Activated naive CD4-positive, alpha-beta T cell treated with anti-CD3 and anti-CD28 coated beads, Interleukin-2, amount 10 ng/mL, durations not matched to agents 7 days and 5 days (primary cell): ENCODE results near the gene COX4I1.

Experiments used
- CTCF ChIA-PET: fragments of 350-600 bp; sonication (Branson Sonifier 250); formaldehyde crosslinking; loops from one replicate; lab custom pipeline; 2021; ENCODE audit warnings: antibody characterized with exemption; lab: Charles Lee
- DNase-seq: peaks from one replicate; pipeline ENCODE4 v3.0.0-alpha.2; 2020
- H3K27ac Mint-ChIP-seq: one replicate; pipeline ENCODE4 v1.8.0; 2021; ENCODE audit warnings: mild to moderate bottlenecking, moderate library complexity, mixed read lengths
- H3K27me3 Mint-ChIP-seq: one replicate; pipeline ENCODE4 v1.8.0; 2021; ENCODE audit warnings: mild to moderate bottlenecking, mixed read lengths
- H3K36me3 Mint-ChIP-seq: one replicate; pipeline ENCODE4 v1.8.0; 2021; ENCODE audit warnings: mixed read lengths
- H3K4me1 Mint-ChIP-seq: one replicate; pipeline ENCODE4 v1.8.0; 2021; ENCODE audit warnings: mixed read lengths
- H3K4me3 Mint-ChIP-seq: one replicate; pipeline ENCODE4 v1.8.0; 2021; ENCODE audit warnings: mild to moderate bottlenecking, moderate library complexity, mixed read lengths
- H3K9me3 Mint-ChIP-seq: one replicate; pipeline ENCODE4 v1.8.0; 2021; ENCODE audit warnings: mixed read lengths

The COX4I1 gene

DNA sequence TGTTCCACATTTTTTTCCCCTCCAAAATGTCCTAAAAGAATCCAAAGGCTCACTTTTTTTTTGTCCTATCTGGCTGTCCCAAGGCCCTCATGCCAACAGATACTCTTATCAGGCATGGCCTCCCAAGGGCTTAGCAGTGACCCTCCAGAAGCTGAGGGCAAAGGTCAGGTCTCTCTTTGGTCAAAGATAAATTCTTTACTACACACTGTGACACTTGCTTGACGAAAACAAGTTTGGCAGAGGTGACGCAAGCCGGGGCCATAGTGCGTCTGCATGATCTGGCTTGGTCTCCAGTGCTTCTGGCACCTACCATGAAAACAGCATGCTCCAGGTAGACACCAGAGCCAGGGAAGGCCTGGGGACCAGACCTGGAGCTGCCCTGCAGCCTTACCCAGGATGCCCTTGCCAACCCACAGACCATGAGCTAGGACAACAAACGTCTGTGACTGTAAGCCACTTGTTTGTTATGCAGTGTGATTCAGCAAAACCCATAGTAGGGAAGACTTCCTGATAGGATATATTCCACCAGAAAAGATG is 50.9 kb downstream of the COX4I1 start:
- Mint-ChIP-seq H3K36me3 (no peaks in the 10 kb centered on the region), H3K27me3 (peaks cover 47% of the 10 kb centered on the region), H3K27ac (no peak overlapping the region), H3K4me1 (no peaks in the 10 kb centered on the region), H3K9me3 (no peaks in the 10 kb centered on the region), H3K4me3 (no peak overlapping the region)
- no peak for DNase-seq
- CTCF ChIA-PET: no interaction called here

GRCh38 chr16:85851034-85851785 is 51.7 kb downstream of the COX4I1 start:
- Mint-ChIP-seq H3K4me3 (no peak overlapping the region), H3K27me3 (peaks cover 55% of the 10 kb centered on the region), H3K36me3 (no peaks in the 10 kb centered on the region), H3K9me3 (no peaks in the 10 kb centered on the region), H3K4me1 (no peaks in the 10 kb centered on the region), H3K27ac (no peak overlapping the region)
- no peak for DNase-seq
- CTCF ChIA-PET: no interaction called here

DNA sequence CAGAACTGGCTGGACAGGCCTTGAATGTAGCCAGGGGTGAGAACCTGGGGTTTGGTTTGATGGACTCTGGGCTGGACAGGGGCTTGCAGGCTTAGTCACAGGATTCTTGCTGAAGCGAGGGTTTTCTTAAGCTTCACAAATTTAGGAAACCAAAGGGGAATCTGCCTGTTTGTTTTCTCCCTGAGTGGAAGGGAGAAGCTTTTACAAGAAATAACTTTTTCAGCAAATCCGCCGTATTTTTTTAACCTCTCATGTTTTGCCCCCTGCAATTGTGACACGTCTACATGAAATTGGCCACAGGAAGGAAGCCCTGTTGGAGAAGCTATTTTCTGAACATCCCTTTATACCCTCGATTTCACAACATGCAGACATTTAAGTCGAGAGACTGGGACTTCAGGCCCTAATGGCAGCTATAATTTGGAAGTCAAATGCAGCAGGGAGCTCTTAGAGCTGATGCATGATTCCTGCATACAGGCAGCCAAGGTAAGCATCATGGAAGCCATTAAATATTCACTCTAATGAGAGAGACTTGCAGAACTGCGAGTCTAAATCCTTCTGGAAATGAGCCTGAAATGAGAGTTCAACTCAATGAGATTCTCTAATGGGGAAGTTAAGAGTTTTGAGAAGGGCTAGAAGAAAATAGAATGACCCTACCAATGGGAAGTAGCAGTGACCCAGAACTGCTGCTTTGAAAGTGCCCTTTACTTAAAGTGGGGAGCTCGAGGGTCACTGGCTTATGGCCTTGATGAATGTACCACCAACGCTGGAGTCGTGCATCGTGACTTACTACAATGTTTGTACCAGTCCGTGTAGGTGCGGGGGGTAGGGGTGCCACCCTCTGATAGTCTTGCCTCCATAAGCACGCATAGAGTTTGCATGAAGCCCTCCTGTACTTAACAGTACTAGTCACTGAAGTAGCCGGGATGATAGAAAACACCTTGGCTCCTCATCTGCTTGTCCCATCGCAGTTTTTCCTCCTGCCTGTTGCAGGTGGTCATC is 54.4 kb downstream of the COX4I1 start:
- H3K4me3 Mint-ChIP-seq: no peak overlapping the region
- H3K36me3 Mint-ChIP-seq: no peaks in the 10 kb centered on the region
- CTCF ChIA-PET: no interaction called here
- H3K27me3 Mint-ChIP-seq: peaks cover 52% of the 10 kb centered on the region
- no peak overlapping the region for H3K27ac Mint-ChIP-seq
- DNase-seq: no peak
- H3K4me1 Mint-ChIP-seq: no peaks in the 10 kb centered on the region
- no peaks in the 10 kb centered on the region for H3K9me3 Mint-ChIP-seq

DNA sequence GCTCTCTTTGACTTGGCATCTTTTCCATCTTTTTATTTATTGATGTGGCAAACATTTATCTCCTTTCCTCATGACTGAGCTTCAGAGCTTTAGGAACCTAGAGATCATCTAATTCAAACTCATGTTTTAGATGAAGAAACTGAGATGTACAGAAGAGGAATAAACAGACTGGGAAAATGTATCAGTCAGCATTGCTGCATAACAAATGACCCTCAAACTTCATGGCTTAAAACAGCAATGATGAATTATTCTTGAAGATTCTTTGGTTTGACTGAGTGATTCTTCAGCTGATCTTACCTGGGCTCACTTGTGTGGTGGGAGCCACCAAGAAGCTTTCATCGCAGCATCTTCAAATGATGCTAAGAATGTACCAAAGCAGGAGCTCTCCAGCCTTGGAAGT is 55.4 kb downstream of the COX4I1 start:
- Mint-ChIP-seq H3K36me3 (no peaks in the 10 kb centered on the region), H3K4me1 (no peaks in the 10 kb centered on the region), H3K27ac (no peak overlapping the region), H3K9me3 (no peaks in the 10 kb centered on the region), H3K4me3 (no peak overlapping the region), H3K27me3 (peaks cover 47% of the 10 kb centered on the region)
- CTCF ChIA-PET: no interaction called here
- DNase-seq: no peak

DNA sequence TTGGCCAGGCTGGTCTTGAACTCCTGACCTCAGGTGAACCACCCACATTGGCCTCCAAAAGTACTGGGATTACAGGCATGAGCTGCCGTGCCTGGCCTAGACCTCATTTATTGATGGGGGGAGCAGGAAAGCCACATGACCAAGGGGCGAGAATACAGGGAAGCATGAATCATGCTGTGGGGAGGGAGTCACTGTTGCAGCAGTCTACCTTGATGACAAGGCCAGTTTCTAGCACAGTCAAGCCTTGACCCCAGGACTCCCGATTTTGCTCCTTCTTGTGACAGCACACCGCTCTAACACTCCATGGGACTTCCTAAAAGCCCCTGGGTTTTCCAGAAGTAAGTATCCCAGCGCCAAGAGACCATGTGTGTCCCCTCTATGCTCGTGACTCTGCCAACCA is 56.6 kb downstream of the COX4I1 start:
- Mint-ChIP-seq H3K36me3 (no peaks in the 10 kb centered on the region), H3K4me1 (no peaks in the 10 kb centered on the region), H3K4me3 (no peak overlapping the region), H3K27ac (no peak overlapping the region), H3K9me3 (no peaks in the 10 kb centered on the region), H3K27me3 (peaks cover 44% of the 10 kb centered on the region)
- no peak for DNase-seq
- CTCF ChIA-PET: no interaction called here

DNA sequence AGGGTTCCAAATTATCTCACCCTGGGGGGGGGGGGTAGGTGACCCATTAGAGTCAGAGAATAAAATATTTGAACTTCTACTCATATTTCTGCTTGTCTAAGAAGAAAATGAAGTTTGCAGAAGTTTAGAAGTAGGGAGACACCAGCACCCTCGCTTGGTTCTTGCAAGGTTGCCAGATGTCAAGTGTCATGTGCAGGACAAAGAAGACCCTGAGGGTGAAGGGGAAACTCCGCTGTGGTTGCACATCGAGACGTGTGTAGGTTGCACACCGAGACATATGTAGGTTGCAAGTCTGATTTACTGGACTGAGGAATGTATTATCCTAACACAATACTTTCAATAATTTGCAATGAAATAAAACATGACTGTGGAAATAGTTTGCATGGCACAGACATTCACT is 57.1 kb downstream of the COX4I1 start:
- Mint-ChIP-seq H3K4me1 (no peaks in the 10 kb centered on the region), H3K9me3 (no peaks in the 10 kb centered on the region), H3K27ac (no peak overlapping the region), H3K4me3 (no peak overlapping the region), H3K36me3 (no peaks in the 10 kb centered on the region), H3K27me3 (peaks cover 44% of the 10 kb centered on the region)
- DNase-seq: no peak
- CTCF ChIA-PET: no interaction called here
